Natural killer cell (primary cell): ENCODE data around the gene ACER3. TPM values are rescaled to one million over a fixed set of nuclear protein-coding genes. Genes with fewer than 3 reads are reported as not detected.

Experiments
- ATAC-seq, 3 donors: fragments of 150-1000 bp in 2 of 3; fragments of 200-7000 bp in 1 of 3; cut with Tn5 transposase; 1 replicate in 1 of 3; 2 replicates in 2 of 3; pipeline ENCODE4 v1.10.0; 2021; ENCODE audit warnings: mild to moderate bottlenecking in 2 of 3, moderate library complexity in 2 of 3
- DNase-seq, 2 donors: peaks; one replicate each; pipeline versions ENCODE4 v3.0.0 to v3.0.0-alpha.2; 2013 to 2021; ENCODE audit warnings: mixed read lengths in 1 of 2
- H3K27ac ChIP-seq: one replicate; pipeline ENCODE4 v1.5.1; 2013; ENCODE audit warnings: mild to moderate bottlenecking, low read length
- H3K27me3 ChIP-seq: one replicate; pipeline ENCODE4 v1.6.1; 2013; ENCODE audit warnings: low read length; ENCODE audit not compliant: control insufficient read depth, insufficient read depth
- H3K36me3 ChIP-seq: one replicate; pipeline ENCODE4 v1.6.1; 2013; ENCODE audit warnings: low read length; ENCODE audit not compliant: control insufficient read depth, insufficient read depth
- H3K4me1 ChIP-seq: one replicate; pipeline ENCODE4 v1.6.1; 2013; ENCODE audit warnings: low read length; ENCODE audit not compliant: control insufficient read depth, insufficient read depth
- H3K4me3 ChIP-seq: one replicate; pipeline ENCODE4 v1.5.1; 2013; ENCODE audit warnings: low read length
- H3K9me3 ChIP-seq: one replicate; pipeline ENCODE4 v1.6.1; 2013; ENCODE audit warnings: low read length; ENCODE audit not compliant: control insufficient read depth, insufficient read depth
- H3K27ac Mint-ChIP-seq, 2 donors: one replicate each; pipeline ENCODE4 v1.8.0; 2022; ENCODE audit warnings: mild to moderate bottlenecking in 2 of 2, mixed read lengths in 2 of 2, moderate library complexity in 1 of 2
- H3K27me3 Mint-ChIP-seq, 2 donors: one replicate each; pipeline ENCODE4 v1.8.0; 2022; ENCODE audit warnings: low read depth in 2 of 2, mixed read lengths in 2 of 2
- H3K36me3 Mint-ChIP-seq: one replicate; pipeline ENCODE4 v1.8.0; 2022; ENCODE audit warnings: mixed read lengths
- H3K4me1 Mint-ChIP-seq, 2 donors: one replicate each; pipeline ENCODE4 v1.8.0; 2022; ENCODE audit warnings: mixed read lengths in 2 of 2
- H3K4me3 Mint-ChIP-seq: one replicate; pipeline ENCODE4 v1.8.0; 2022; ENCODE audit warnings: mild to moderate bottlenecking, moderate library complexity, mixed read lengths
- H3K9me3 Mint-ChIP-seq, 2 donors: one replicate each; pipeline ENCODE4 v1.8.0; 2022; ENCODE audit warnings: mixed read lengths in 2 of 2
- CTCF ChIP-seq: fragments of 200-600 bp; IDR thresholded peaks from one replicate; pipeline ENCODE4 v1.8.0; 2022; ENCODE audit warnings: antibody characterized with exemption
- WGBS: methylation state at CpG from one replicate; pipeline ENCODE4 v1.1.7; 2013; ENCODE audit warnings: missing lambda C conversion rate; ENCODE audit not compliant: insufficient coverage; 5-methylcytosine and 5-hydroxymethylcytosine counted together
- intact Hi-C: fragments of 100-400 bp; cut with micrococcal nuclease; formaldehyde crosslinking; loops from one replicate; pipeline ENCODE4 v1.14.2; 2022
- total RNA-seq, 4 donors: library from RNA; stranded (reverse); fragments of 120-200 nt in 1 of 4; gene quantifications; one replicate each; pipeline versions ENCODE4 v1.2.3 to v1.2.4, GENCODE V29; 2013 to 2022

Gene ACER3
- total RNA-seq, 3 donors from 2014 or later (not counting 1 experiment from before 2014, with no cell fraction given): 12.1 to 14.8 (median 13.6) TPM

- peaks cover 0 to 8% of the 10 kb centered on the region in 2 donors for H3K27me3 Mint-ChIP-seq
- 93% methylated on average over 5 of the region's 5 CpGs for WGBS
- no peak overlapping the region for H3K4me3 Mint-ChIP-seq
- H3K9me3 ChIP-seq: peaks cover 14% of the 10 kb centered on the region
- no peaks in the 10 kb centered on the region for H3K4me1 Mint-ChIP-seq
- H3K4me3 ChIP-seq: no peak overlapping the region
- no peak for TF ChIP-seq CTCF
- no peak for ATAC-seq
- no peak for DNase-seq
- no peaks in the 10 kb centered on the region for H3K4me1 ChIP-seq
- no peaks in the 10 kb centered on the region for H3K36me3 ChIP-seq
- no peaks in the 10 kb centered on the region for H3K36me3 Mint-ChIP-seq
- peaks cover 2 to 3% of the 10 kb centered on the region in 2 donors for H3K9me3 Mint-ChIP-seq
- H3K27me3 ChIP-seq: no peaks in the 10 kb centered on the region
- intact Hi-C loops: no loop called here
- H3K27ac ChIP-seq: no peak overlapping the region
- no peak overlapping the region for H3K27ac Mint-ChIP-seq
These were observed 195.2 kb downstream of the ACER3 start for GRCh38 chr11:77055913-77056312.

- Mint-ChIP-seq H3K9me3 (peaks cover 2 to 3% of the 10 kb centered on the region in 2 donors), H3K36me3 (no peaks in the 10 kb centered on the region), H3K27ac (no peak overlapping the region), H3K4me3 (no peak overlapping the region), H3K4me1 (no peaks in the 10 kb centered on the region), H3K27me3 (peaks cover 0 to 9% of the 10 kb centered on the region in 2 donors)
- H3K27ac ChIP-seq: no peak overlapping the region
- intact Hi-C loops: no loop called here
- H3K4me1 ChIP-seq: no peaks in the 10 kb centered on the region
- DNase-seq (no peak), ATAC-seq (no peak)
- peaks cover 16% of the 10 kb centered on the region for H3K9me3 ChIP-seq
- TF ChIP-seq CTCF: no peak
- H3K36me3 ChIP-seq: no peaks in the 10 kb centered on the region
- WGBS: 96% methylated on average over 2 of the region's 3 CpGs
- H3K27me3 ChIP-seq: no peaks in the 10 kb centered on the region
- H3K4me3 ChIP-seq: no peak overlapping the region
These were observed 196.2 kb downstream of the ACER3 start for GRCh38 chr11:77056814-77057402.

GRCh38 chr11:77057938-77058474, 197.3 kb downstream of the ACER3 start:
- WGBS: 73% methylated on average over 9 of the region's 9 CpGs
- Histone ChIP-seq H3K27me3 (no peaks in the 10 kb centered on the region), H3K4me3 (no peak overlapping the region), H3K4me1 (no peaks in the 10 kb centered on the region), H3K27ac (no peak overlapping the region), H3K36me3 (no peaks in the 10 kb centered on the region), H3K9me3 (peaks cover 16% of the 10 kb centered on the region)
- H3K9me3 Mint-ChIP-seq: peaks cover 2 to 3% of the 10 kb centered on the region in 2 donors
- peaks cover 0 to 18% of the 10 kb centered on the region in 2 donors for H3K27me3 Mint-ChIP-seq
- ATAC-seq (no peak), DNase-seq (no peak)
- H3K36me3 Mint-ChIP-seq: no peaks in the 10 kb centered on the region
- H3K27ac Mint-ChIP-seq: no peak overlapping the region
- no peak overlapping the region for H3K4me3 Mint-ChIP-seq
- H3K4me1 Mint-ChIP-seq: no peaks in the 10 kb centered on the region
- no peak for TF ChIP-seq CTCF
- intact Hi-C loops: no loop called here

GRCh38 chr11:77058900-77059299, 198.2 kb downstream of the ACER3 start:
- Mint-ChIP-seq H3K27me3 (peaks cover 0 to 18% of the 10 kb centered on the region in 2 donors), H3K9me3 (peaks cover 2 to 3% of the 10 kb centered on the region in 2 donors), H3K4me3 (no peak overlapping the region), H3K4me1 (no peaks in the 10 kb centered on the region), H3K27ac (no peak overlapping the region), H3K36me3 (no peaks in the 10 kb centered on the region)
- Histone ChIP-seq H3K36me3 (no peaks in the 10 kb centered on the region), H3K27me3 (no peaks in the 10 kb centered on the region), H3K4me3 (no peak overlapping the region), H3K4me1 (no peaks in the 10 kb centered on the region), H3K9me3 (peaks cover 16% of the 10 kb centered on the region), H3K27ac (no peak overlapping the region)
- no peak for TF ChIP-seq CTCF
- DNase-seq: no peak
- ATAC-seq: no peak
- WGBS: 78% methylated on average over 2 of the region's 2 CpGs
- intact Hi-C loops: no loop called here
